GM12892 (cell line): ENCODE measurements around the gene ACAP1.
A peak's percentile ranks its signal among the peaks of the same experiment; 100 is the strongest.

Experiments
- DNase-seq: peaks from one replicate; pipeline ENCODE4 v3.0.0; 2011; ENCODE audit not compliant: insufficient read length
- FAIRE-seq: peaks from 2 replicates; lab custom pipeline; 2011; peaks lifted over from hg19 to GRCh38; lab: Jason Lieb, UNC
- POLR2A ChIP-seq: IDR thresholded peaks from 2 replicates; pipeline ENCODE4 v1.6.1; 2011; ENCODE audit warnings: low read depth, low read length, control low read depth
- POLR2AphosphoS5 ChIP-seq: IDR thresholded peaks from 2 replicates; pipeline ENCODE4 v1.6.1; 2011; ENCODE audit warnings: low read depth, low read length, control low read depth
- TAF1 ChIP-seq: IDR thresholded peaks from 2 replicates; pipeline ENCODE4 v1.6.1; 2011; ENCODE audit warnings: low read depth, mild to moderate bottlenecking, control low read depth, low read length, borderline replicate concordance

The ACAP1 gene

DNA sequence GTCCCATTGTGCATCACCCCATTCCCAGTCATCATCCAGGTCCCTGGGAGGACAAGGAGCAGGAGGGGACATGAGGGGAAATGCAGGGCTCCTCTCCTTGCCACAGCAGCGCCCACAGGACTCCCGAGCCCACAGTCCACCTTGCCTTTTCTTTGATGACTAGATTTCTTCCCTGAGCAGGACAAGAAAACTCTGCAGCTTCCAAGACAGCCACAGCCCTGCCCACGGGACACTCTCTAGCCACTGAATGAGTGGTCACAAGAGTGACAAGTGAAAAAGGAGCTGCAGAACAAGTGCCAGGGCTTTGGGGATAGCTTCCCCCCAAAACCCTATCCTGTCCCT, 11.9 kb upstream of the ACAP1 start:
- no peak for FAIRE-seq
- TF ChIP-seq POLR2A (no peak), TAF1 (no peak), POLR2AphosphoS5 (no peak)
- DNase-seq = no peak

DNA sequence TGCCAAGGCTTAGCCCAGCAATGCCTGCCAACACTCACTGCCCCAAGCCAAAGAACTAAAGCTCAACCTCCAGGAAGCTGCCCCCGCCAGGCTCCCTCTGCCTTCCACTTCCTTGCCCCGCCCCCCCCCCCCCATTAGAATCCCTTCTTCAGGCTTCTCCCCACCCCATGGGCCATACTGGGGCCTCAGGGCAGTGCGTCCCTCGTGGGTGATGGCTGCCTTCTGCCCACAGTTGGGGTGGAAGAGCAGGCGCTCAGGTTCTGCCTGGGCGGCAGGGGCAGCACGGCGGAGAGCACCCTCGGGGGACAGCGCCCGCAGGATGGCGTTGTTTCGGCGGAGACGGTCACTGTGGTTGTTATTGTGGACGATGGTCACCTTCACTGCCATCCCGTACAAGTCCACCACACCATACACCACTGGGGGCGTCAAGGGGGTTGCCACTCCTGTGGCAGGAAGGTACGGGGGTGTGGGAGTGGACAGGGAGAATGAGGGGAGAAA, 11.2 kb upstream of the ACAP1 start:
- TF ChIP-seq TAF1 (no peak), POLR2A (no peak), POLR2AphosphoS5 (no peak)
- FAIRE-seq (no peak), DNase-seq (peak; percentile 5)

DNA sequence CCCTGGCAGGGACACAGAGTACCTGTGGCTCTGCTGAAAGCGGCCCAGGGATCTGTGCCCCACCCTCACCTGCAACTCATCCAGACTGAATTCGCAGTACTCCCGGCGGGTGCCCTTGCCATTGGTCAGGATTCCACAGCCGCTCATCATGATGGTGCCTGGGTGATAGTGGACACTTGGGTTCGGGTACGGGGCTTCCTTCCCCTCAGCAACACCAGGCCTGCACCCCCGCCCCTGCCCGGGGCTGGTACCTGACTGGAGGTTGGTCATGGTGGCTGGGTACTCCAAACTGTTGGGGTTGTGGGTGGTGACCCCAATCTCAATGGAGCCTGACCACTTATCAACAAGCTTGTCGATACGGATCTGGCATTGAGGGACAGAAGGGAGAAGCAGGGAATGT, 10.1 kb upstream of the ACAP1 start:
- no peak for FAIRE-seq
- DNase-seq = no peak
- no peak for TF ChIP-seq POLR2A
- TF ChIP-seq TAF1 = no peak
- no peak for TF ChIP-seq POLR2AphosphoS5

DNA sequence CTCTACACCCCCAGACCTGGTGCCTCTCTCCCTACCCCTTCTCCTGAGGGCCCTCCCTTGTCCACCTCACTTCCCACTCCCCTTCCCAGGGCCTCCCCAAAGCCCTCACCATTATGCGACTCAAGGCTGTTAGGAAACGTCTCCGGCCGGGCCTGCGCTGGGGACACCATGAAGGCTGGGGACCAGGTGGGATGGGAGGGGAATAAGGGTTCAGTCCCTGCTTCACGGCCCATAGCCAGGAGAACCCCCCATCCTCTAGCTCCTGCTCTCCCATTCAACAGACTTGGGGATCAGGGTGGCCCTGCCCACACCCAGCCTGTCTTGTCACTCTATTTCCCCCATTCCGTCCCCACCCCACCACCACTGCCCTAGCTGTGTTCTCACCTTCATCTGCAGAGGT, 9.3 kb upstream of the ACAP1 start:
- DNase-seq (no peak), FAIRE-seq (no peak)
- no peak for TF ChIP-seq POLR2AphosphoS5
- TF ChIP-seq TAF1 = no peak
- no peak for TF ChIP-seq POLR2A

DNA sequence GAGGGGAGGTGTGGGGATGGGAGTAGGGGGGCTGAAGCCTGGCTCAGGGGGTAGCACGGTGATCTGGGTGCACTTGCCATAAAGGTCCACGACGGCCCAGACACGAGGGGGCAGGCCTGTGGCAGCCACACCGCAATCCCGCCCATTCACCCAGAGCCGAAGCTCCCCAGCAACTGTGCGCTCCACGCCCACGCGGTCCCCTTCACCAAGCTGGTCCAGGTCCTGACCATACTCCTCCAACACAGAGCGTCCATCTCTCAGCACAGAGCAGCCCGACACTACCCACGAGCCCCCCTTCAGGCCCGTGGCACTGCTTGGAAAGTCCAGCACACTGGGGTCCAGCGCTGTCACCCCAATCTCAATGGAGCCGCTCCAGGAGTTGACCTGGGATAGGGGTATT, 8.8 kb upstream of the ACAP1 start:
- no peak for DNase-seq
- no peak for FAIRE-seq
- TF ChIP-seq POLR2A (no peak), POLR2AphosphoS5 (no peak), TAF1 (no peak)

DNA sequence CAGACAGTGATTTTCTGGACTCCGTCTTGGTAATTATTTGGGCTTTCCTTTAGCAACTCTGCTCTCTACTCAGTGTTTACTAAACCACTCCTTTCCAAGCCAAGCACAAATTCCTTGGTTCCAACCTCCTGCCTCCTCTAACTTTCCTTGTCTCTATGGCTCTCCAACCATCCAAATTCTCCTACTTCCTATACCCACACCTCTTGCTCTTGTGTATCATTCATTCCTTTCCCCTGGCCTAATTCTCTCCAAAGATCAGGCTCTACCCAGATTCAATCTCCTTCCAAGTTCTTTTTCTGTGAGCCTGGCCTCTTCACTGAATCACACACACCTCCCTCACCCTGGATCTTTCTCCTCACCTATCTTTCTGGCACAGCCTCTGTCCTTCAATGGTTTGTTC, 8.3 kb upstream of the ACAP1 start:
- DNase-seq (no peak), FAIRE-seq (no peak)
- TF ChIP-seq POLR2AphosphoS5 = no peak
- TF ChIP-seq POLR2A = no peak
- no peak for TF ChIP-seq TAF1

DNA sequence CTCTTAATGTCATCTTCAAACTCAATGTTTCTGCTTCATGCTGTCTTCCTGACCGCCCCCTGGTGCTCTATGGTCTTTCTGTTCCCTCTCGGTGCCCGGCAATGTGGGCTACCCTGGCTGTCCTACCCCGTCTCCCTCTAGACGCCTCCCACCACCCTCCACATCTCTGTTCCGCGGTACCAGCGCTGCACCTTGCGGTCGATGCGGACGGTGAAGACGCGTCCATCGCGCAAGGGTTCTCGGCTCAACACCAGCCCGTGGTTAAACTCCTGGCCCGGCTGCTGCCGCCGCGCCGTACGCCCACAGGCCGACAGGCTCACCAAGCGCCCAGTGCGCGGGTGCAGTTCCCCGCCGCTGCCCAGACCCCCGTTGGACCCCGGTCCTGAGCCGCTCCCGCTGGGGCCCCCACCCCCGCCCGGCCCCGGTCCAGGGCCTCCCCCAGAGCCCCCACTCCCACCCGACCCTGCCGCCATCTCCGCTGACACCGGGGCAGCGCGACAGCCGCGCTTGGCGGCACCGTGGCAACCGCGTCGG, 7.4 kb upstream of the ACAP1 start, which contains the start of gene NEURL4:
Gene NEURL4, minus strand, starts transcription at position 496 of the 534 bp plus-strand sequence. Its CDS starts 23 bp downstream, at position 473.
- no peak for TF ChIP-seq POLR2A
- no peak for TF ChIP-seq TAF1
- no peak for TF ChIP-seq POLR2AphosphoS5
- FAIRE-seq (no peak), DNase-seq (no peak)

DNA sequence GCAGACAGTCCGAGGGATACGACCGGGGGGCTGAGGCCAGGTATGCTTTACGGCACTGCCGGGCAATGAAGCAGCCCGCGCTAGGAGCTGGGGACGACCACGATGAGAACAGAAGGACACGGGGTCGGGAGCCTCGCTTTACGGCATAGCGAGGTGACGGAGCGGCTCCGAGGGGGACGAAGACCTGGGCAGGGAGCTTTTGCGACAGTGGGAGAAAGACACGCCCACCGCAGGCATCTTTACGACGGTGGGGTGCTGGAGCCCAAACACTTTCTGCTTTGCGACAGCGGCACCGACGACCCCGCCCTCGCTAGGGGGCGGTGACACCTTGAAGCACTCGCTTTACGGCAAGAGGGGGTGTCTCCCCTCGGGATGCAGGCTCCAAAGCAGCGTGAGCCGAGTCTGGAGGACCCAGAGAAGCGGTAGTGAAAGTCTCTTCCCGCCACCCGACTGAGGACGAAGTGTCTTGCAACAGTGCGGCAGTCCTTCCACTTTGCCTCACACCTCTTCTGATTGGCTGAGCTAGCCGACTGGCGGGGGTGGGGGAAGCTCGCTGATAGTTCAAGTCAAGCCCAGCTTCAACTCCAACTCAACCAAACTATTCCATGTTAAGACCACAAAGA, 6.8 kb upstream of the ACAP1 start:
- TF ChIP-seq POLR2AphosphoS5 = peak; percentile 75
- TF ChIP-seq POLR2A = peak; percentile 86
- TF ChIP-seq TAF1 = no peak; the same call in 1 of the 2 replicates
- DNase-seq (peak; percentile 99), FAIRE-seq (peak; percentile 100)

DNA sequence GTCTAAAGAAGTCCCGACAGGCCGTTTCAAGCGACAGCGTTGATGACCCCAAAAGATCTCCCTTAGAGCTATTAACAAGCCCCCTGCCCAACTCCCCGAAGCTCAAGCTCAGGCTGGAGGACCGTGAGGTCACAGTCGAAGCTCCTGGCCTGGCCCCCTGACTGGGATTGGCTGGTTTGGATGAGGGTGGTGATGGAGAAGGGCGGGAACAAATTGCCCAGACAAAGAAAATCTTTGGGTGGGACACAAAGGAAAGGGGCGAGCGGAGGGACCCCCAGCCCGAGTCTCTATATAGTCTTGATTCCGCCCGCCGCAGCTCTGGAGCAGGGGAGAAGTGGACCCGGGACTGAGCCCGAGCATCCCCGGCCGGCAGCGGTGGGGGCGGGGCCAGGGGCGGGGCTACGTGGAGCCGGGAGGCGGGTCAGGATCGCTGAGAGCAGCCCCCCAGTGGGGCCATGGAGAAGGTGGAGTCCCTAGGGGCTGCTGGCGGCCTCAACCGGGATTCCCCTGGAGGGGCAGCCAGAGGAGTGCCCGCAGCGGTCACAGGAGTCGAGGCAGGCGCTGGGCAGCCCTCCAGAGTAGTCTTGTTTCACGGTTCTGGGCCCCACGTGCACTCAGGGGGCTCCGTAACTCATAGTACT, 6.2 kb upstream of the ACAP1 start:
- no peak for TF ChIP-seq POLR2A
- no peak for TF ChIP-seq TAF1
- TF ChIP-seq POLR2AphosphoS5 = no peak
- DNase-seq (peak; percentile 89), FAIRE-seq (no peak)

DNA sequence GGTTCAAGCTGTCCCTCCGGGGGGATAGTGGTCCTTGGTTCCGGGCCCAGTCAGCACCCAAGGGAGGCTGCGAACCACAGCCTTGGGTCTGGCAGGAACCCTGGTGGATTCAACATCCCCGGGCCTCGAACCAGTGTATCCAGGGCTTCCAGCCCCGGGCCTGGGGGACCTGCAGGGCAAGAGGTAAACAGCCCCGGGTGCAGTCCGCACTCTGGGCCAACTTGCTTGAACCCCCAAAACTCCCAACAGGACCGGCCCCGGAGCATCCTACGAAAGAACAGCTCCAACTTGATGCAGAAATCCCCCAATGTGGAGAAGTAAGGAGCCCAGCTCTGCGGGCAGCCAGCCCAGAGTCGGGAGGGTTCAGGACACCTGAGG, 5.7 kb upstream of the ACAP1 start:
- FAIRE-seq (no peak), DNase-seq (no peak)
- no peak for TF ChIP-seq TAF1
- no peak for TF ChIP-seq POLR2A
- no peak for TF ChIP-seq POLR2AphosphoS5

DNA sequence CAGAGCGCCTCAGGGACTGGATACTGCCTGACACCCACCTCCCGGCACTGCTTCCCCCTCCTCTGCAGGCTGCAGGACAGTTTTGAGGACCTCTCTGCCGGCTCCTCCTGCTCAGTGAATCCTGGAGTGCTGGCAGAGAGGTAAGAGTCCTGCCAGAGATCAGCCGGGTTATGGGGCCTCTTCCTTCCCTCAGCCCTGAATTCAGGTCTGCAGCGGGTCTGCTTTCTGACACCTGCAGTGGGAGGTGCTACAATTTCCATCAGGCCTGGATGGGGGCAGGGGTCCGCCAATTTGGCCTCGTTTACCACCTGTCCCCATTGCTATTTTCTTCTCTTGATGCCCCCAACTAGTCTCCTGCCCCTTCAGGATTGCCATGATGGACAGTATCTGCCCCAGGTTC, 4.2 kb upstream of the ACAP1 start:
- TF ChIP-seq POLR2A (no peak), TAF1 (no peak), POLR2AphosphoS5 (no peak)
- DNase-seq = no peak
- FAIRE-seq = no peak
